UCSD-AML1 (cell line): ENCODE results near the gene CCDC74B.
"Not testable (repeated sequence)": the region's sequence is repeated elsewhere in the genome, so short reads cannot be mapped to it uniquely, and the experiment has no call there.

ENCODE experiments used
- DNase-seq: peaks from one replicate; lab custom pipeline; 2025; ENCODE audit not compliant: unreplicated experiment; lab: John Stamatoyannopoulos, UW

CCDC74B gene

DNA sequence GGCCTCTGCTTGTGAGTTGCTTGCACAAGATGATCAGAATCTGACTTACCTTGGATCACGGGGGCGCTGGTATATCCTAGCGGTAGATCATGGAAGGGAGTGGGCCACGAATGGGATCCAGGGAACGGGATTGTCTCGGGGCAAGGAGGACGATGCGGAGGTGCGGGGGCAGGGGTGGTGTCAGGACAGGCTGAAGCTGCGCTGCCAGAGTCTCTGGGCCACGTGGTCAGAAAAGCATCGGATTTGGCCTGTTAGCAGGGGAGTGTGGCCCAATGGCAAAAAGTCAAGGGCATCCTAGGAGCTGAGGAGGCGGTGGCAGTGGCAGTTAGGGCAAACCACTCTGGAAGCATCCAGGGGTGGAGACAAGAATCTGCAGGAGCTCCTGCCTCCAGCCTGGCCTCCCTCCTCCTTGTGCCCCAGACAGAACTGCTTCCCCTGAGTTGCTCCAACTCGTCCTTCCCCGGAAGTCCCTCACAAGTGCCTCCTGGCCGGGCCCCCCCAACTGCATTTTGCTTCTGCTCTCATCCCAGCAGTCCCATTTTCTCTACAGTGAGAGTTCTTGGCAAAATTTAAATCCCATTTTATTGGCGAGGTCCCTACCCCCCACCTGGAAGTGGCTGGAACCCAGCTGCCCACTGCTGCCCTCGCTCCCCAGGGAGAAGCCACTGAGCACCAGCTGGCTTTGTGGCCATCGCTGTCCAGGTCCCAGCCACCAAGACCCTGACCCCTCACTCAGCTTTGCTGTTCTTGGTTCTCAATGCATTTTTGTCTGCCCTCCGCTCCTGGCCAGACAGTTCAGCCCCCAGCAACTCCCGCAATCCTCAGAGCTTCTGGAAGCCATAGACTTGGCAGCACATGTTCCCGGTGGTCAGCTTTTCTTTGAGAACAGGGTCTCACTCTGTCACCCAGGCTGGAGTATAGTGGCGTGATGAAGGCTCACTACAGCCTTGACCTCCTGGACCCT lies 5.6 kb upstream of the CCDC74B start:
- DNase-seq = no peak

DNA sequence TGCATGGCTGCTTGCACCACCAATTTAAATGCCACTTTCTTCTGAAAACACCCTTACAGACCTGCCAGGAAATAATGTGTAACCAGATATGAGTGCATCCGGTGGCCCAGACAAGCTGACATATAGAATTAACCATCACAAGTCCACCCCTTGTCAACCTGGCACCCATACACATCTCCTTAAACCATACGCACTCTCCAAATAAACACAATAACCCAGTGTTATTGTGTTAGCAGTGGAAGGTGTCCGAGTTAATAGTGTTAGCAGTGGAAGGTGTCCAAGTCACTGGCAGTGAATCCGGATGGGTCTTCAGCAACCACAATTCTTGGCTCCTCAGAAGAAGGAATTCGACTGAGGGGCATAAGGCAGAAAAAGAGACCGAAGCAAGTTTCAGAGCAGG lies 3.6 kb upstream of the CCDC74B start:
- not testable (repeated sequence) for DNase-seq

DNA sequence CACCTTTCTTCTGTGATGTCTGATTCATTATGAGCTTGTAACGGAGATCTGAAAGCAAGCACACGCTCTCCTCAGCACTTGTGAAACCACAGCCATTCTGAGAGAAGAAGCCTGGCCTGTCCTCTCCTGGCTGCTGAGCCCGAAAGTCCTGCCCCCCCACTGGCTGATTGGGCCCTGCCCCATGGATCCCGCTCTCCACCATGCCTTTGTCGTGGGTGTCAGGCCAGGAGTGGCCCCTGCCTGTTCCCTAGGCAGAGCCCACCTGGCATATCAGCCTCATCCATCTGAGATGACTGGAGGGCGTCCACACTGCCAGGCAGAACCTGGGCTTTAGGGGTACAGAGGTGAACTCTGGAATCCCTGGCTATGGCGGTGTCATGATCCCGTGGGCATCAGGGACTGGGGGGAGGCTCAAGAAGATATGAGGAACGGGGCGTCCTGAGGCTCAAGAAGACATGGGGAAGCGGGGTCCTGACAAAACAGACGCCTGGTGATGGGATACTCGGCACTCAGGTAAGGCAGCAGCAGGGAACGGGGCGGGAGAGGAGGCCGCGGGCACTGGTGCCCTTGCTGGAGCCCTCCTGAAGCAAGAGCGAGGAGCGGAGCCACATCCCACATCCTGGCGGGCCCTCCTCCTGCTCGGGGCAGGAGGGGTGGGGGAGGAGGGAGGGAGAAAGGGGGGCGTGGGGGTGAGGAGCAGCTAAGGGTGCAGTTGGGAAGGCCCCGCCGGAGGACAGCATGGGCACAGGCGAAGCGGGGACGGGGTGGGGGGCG lies 1.5 kb downstream of the CCDC74B start:
- not testable (repeated sequence) for DNase-seq

DNA sequence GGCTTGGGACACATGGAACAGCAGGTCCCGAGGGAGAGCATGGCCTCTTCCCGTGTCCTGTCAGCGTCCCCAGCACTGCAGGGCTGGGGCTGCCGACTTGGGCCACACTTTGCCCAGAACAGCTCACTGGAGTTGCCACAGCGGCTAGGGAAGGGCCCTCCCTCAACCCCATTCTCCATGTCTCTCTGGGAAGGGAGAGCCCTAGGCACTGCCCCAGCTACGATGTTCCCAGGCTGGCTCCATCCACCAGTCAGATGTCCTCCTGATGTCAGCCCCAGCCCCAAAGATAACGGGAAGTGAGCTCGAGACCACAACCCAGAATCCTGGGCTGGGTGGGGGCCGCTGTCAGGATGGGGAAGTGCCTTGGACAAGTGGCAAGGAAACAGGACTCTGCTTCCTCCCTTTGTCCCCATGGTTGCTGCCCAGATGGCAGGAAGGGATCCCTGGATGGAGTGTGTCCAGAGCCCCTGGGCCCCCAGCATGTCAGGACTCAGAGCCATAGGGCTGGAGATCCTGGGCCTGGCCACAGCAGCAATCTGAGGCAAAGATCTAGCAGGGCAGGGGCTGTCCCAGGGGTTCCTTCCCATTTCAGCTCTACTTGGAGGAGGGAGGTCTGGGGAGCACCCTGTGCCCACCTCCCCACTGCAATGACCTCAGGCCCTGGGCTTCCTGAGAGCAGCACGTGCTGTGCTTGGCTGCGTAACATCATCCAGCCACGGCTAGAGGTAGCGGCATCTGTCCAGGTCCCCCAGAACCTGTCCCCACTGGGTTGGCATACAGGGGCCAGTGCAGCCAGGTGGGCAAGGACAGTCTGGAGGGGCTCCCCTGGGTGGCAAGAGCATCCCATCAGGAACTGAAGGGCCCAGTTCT lies 2.3 kb downstream of the CCDC74B start:
- not testable (repeated sequence) for DNase-seq

DNA sequence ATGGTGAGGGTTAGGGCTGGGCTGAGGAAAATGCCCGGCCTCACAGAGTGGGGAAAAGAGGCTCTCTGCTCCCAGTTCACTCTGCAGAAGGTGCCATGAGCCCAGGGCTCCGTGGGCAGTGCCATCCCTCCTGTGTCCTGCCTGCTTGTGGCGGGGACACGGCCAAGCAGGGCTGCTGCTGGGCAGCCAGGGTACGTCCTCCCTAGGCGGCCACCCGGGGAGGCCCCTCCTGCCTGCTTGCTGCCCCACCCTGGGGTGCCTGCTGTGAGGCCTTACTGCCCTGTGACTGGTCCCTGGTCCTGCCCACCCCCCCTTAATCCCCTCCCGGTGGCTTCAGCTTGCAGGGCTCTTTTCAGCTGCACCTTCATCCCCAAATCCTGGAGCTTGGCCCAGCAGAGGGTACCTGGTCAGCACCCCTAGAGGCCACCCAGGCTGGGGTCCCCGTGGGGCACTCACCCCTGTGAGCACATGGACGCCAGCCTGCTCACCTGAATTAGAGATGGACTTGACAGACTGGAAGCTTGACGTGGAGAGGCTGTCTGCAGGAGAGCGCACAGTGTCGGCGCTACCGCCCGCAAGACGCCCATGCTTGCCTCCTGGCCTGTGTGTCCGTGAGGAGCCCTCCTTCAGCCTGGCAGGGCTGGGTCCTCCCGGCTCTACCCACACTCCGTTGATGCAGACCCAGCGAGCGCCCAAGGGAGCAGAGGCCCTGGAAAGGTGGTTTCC lies 3.1 kb downstream of the CCDC74B start:
- not testable (repeated sequence) for DNase-seq

DNA sequence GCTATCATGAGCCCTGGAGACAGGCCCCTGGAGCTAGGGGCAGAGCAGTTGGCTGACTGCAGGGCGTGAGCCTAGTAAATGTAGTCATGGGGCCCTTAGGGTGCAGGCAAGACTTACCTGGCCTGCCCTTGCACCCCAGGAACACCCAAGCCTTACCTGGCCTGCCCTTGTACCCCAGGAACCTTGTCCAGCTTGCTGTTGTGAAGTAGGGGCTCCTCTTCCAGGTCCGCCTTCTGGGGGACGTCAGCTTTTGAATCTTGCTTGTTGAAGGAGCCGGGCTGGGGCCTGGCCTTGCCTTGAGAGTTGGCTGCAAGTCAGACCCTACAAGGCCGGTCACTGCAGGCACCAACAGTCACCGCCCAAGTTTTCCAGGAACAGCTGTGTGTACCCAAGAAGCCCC lies 3.9 kb downstream of the CCDC74B start:
- DNase-seq = not testable (repeated sequence)

DNA sequence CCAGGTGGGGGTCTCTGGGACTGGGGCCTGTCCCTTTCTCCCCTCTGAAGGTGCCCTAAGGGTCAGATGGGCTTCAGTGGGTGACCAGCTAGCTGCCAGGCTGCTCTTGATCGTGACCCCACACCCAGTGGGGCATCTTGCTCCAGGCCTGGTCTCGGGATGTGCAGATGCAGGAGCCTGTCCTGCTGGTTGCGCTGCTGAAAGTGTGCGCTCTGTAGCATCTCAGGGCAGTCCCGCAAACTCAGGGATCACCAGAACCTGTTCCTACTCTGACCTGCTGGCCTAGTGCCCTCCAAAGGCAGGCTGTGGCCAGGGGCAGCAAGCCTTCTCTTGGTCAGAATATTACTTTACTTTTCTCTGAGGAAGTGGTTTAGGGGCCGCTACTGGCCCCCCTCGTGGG lies 4.4 kb downstream of the CCDC74B start:
- not testable (repeated sequence) for DNase-seq

DNA sequence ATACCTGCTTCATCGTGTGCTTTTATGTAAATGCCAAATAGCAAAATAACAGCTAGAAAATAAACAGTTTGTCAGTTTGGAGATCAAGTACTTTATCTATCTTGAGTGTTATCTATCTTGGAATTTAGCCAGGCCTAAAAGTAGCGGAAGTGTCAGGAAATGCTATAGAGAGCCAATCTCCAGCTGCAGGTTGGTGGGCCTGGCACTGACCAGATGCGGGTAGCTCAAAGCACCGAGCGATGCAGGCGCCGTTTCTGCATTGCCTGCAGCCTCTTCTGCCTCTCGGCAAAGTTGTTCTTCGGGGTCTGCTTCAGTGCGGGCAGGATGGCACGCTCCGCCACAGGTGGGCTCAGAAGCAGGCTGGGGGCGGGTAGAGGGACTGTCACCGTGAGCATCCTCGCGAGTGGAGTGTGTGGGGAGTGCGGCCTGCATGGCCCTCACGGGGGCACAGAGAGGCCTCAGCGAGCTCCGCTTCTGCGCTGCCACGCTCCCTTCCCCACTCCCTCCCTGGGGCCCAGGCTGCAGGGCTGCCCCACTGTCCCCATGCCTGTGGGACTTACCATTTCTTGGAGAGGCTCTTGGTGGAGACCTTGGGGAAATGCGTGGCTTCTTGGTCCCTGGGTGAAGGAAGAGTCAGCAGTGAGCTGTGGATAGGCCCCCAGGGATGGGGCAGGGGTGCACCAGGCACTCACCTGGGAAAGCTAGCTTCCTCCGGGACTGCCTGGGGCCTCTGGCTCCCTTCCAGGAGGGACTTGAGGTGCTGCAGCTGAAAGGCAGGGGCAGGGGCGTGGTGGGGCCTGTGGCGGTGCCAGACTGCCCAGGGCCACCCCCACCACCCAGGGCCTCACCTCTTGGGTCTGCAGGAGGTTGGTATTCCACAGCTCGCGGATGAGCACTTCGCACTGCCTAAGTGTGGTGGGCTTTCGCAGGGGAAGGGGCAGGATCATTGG lies 5.3 kb downstream of the CCDC74B start:
- not testable (repeated sequence) for DNase-seq

DNA sequence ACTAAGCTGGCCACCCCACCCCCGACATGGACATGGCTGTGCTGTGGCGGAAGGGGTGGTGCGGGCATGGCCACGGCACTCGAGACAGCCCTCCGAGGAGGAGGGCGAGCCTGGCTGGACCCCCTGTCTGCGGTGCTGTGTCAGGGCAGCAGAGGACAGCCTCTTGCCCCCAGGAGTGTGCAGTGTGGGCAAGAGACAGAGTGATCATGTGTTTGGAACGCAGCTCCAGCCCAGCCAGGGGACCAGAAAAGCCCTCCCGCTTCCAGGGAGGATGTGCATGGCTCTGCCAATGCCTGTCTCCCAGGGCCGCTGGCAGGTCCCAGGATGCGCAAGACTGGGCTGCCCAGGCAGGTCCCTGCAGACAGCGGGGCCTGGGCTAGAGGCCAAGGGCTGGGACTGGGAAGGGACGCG lies 6.1 kb downstream of the CCDC74B start:
- DNase-seq = not testable (repeated sequence)

DNA sequence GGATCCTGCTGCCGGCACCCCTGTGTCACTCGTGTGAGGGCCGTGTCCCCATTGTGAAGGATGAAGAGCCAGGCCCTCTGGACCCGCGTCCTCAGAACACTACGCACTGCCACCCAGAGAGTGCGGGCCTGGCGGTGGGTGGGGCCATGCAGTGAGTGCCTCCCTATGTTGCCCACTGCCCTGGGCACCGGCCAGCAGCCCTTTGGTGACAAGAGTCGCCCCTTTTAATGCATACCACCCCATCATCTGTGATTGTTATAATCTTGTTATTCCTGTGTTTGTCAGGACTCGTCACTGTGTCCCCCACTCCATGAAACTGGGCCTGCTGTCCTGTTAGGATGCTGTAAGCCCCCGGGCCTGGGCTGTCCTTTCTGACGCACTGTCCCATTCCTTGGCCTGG lies 6.6 kb downstream of the CCDC74B start:
- not testable (repeated sequence) for DNase-seq

DNA sequence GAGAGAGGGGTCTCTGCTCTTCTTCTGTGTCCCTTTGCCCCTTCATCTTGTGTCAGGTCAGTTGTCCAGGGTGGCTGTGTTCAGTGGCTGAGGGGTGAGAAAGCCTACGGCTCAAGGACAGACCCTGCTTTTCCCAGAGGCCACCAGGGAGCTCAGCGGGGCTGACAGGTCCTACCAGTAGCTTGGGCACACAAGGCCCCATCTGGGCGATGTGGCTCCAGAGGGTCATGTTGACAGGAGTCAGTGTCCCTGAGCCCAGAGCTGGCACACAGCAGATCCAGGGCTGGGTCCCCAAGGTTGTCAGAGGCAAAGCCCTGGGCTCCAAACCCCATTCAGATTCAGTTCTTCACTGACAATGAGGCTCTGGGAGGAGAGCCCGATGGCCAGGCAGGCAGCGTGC lies 7.8 kb downstream of the CCDC74B start:
- DNase-seq = not testable (repeated sequence)

DNA sequence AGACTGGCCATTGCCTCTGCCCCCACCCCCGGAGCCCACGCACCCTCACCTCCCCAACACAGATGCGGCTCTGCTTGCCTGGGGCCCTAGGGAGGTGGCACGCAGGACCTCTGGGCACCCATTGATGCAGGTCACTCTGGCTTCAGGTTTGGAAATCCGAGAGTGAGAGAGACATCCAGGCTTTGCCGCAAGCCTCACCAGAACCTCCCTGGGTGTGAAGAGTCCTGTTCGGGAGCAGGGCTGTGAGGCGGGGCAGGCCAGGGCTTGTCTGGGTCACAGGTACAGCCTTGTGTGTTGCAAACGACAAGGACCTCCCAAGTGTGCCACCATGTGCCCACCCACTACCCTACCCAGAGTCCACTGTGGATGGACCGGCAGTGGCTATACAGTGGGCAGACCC lies 8.4 kb downstream of the CCDC74B start:
- DNase-seq = not testable (repeated sequence)

DNA sequence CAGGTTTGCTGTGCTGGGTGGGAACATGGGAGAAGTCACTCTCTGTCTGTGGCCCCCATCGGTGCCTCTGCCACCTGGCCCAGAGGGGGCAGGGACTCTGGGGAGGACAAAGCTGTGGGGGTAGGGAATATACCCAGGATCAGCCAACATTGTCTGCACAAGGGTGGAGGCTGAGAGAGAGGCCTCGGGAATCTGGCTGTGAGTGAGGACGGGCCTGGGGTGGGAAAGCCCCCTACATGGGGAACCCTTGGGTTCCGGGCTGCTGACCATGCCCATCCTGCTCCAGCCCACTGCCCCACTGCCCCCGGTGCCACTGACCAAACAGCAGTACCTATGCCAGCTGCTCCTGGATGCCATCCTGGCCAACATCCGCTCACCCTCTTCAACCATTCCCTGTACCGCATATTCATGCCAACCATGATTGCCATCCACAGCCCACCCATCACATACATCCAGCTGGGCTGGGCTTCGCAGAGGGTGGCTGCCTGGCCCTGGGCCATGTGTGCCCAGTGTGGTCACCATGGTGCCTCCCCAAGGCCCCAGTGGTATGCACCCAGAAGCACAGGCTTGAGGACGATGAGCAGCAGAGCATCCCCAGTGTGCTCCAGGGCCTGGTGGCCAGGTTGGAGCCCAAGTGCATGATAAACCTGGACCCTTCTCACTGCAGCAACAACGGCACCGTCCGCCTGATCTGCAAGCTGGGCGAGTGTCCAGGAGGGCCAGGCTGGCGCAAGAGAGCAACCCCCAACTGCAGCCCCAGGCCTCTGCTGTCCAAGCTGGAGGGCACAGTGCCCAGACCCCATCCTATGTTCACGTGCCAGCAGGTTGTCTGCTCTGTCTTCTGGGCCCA lies 9.0 kb downstream of the CCDC74B start:
- no peak for DNase-seq

DNA sequence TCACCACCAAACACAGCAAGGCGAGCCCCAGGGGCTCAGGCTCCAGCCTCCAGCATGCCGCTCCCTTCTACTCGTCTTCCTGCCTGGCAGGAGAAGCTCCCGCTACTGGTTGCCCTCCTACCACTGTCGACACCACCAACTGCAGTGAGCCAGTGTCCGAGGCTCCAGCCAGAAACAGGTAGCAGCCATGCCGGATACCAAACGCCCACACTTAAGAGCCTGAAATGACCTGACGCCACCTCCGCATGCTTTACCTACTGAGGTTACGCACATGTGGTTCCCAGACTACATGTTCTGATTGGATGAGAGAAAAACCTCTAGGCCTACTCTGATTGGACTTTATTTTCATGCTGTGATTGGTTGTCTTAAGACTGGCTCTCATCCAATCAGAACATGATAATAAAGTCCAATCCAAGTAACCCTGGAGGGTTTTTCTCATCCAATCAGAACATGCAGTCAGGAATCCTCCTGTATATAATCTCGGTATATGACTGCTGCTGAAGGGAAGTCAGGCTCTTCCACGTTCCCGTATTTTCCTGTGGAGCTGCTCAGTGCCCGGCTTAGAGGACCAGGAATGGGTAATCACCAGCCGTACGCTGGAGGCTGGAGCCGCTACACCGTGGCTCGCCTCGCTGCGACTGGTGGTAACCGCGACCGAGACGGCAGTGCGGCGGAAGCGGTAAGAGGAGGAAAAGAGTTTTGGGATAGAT lies 15.6 kb downstream of the CCDC74B start, which contains the start of gene POTEF:
POTEF (minus strand) TSS at position 103 of the 710 bp plus-strand sequence. CDS start 8,707 bp downstream, outside the sequence.
- not testable (repeated sequence) for DNase-seq

DNA sequence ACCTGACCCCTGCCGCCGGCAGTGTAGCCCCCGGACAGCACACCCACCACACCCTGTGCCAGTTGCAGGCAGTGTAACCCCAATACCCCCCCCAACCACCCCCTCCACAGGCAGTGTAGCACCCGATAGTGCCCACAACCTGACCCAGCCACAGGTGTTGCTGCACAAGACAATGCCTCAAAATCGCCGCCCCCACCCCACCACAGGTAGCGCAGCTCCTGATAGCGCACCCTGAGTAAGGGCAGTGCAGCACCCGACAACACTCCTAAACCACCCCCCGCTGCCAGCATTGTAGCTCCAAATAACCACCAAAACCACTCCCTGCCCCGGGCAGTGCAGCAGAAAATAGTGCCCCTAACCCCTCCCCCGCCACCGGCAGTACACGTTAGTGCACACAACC lies 16.4 kb downstream of the CCDC74B start:
- not testable (repeated sequence) for DNase-seq

DNA sequence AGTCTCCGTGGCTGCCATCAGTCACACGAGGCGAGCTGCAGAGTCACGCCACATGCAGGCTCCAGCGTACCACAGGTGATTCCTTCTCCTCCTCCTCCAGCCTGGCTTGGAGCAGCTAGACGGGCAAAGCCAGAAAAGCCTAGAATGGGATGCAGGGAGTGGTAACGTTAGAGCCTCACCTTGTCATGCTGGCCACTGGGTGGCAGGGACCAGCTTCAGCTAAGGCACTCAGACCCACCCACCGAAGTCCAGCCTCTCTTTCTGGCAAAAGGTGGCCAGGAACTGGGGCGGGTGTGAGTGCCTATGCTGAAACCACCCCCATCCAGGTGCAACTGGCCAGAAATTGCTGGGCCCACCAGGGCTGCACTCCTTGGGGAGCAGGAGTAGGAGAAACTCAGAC lies 17.2 kb downstream of the CCDC74B start:
- not testable (repeated sequence) for DNase-seq

DNA sequence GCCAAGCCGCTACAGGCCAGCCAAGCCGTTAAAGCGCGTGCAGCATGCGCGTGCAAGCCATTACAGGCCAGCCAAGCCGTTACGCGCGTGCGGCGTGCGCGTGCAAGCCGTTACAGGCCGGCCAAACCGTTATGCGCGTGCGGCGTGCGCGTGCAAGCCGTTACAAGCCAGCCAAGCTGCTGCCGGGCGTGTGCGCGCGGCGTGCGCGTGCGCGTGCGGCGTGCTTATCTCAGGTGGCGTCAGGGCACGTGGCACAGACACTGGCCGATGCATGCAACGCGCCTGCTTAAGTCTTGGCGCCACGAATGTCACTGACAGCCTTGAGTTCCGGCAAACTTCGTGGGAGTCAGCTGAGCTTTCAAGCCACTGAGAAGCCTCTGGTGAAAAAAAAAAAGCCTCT lies 24.0 kb downstream of the CCDC74B start:
- DNase-seq = not testable (repeated sequence)
